CD4-positive, alpha-beta T cell treated with Interleukin-17A for 1 hour (primary cell): ENCODE measurements around the gene DOCK3.
"Not testable (repeated sequence)": the region's sequence is repeated elsewhere in the genome, so short reads cannot be mapped to it uniquely, and the experiment has no call there.

ENCODE experiments used
- DNase-seq: peaks from one replicate; pipeline ENCODE4 v3.0.0-alpha.2; 2020

DOCK3 gene

DNA sequence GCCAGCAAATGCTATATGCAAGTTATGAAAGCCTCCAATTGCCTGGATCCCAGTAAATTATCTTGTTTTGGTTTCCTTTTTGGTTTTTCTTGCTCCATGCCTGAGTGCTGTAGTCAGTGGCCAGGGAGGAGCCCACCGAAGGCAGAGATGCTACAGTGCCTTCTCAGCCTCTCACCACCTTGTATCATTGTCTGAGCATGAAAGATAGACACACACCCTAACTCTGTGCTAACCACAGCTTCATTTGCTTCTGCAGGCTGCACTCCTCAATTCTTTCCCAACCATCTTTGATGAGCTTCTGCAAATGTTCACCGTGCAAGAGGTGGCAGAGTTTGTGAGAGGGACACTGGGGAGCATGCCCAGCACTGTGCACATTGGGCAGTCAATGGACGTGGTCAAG is 595.8 kb downstream of the DOCK3 start:
- DNase-seq = no peak

GRCh38 chr3:51271172-51271571 is 596.4 kb downstream of the DOCK3 start:
- peak; percentile 18 for DNase-seq

- DNase-seq = no peak
Observed at GRCh38 chr3:51274052-51274451, 599.3 kb downstream of the DOCK3 start.

- DNase-seq = no peak
Observed at GRCh38 chr3:51275111-51275805, 600.5 kb downstream of the DOCK3 start.

- peak; percentile 10 for DNase-seq
Observed at GRCh38 chr3:51276046-51276445, 601.3 kb downstream of the DOCK3 start.

DNA sequence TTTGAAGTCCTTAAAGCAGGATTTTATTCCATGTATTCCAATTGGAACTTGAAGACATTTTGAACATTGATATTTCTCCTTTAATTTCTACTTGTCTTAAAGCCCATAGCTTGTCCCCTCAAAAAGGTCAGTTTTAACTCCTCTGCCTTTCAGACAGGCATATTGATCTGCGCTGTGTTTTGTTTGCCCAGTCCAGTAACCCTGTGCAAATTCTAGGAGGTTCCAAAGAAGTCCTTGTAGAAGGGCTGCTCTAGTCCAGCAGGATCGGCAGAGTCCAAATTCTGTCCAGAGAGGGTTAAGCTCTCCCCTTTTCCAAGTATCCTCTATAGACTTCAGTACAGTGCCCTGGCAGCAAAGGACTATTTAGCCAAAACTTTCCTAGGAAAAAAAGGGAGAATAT is 604.7 kb downstream of the DOCK3 start:
- no peak for DNase-seq

DNA sequence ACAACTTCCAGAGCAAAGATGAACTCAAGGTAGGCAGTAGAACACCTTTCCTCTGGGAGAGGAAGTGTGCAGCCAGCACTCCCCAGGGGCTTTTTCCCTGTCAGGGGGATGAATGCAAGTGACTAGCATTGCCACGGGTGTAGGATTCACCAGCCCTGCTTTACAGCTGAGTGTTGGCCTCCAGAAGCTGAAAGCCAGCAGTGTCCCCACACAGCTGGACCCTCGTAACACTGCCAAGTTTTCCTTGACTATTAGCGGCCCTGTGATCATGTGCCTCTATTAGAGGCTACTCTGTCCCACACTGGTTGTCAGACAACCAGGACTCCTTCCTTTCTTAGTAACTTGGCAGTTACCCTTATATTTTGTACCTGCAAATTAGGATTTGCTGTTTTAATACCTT is 605.4 kb downstream of the DOCK3 start:
- DNase-seq = no peak

DNA sequence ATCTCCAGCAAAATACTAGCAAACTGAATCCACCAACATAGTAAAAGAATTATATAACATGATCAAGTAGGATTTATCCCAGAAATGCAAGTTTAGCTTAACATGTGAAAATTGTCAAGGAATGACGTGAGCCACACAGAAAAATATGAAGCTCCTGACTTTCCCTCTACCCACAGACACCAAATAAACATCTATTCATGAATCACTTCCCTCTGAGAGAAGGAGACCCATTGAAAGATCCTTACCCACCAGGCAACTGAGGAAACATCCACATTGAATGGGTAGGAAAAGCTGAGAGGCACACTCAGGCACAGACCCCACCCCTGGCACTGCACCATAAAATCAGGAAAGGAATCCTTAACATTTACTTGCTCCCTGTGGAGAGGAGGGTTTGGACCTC is 608.2 kb downstream of the DOCK3 start:
- no peak for DNase-seq

DNA sequence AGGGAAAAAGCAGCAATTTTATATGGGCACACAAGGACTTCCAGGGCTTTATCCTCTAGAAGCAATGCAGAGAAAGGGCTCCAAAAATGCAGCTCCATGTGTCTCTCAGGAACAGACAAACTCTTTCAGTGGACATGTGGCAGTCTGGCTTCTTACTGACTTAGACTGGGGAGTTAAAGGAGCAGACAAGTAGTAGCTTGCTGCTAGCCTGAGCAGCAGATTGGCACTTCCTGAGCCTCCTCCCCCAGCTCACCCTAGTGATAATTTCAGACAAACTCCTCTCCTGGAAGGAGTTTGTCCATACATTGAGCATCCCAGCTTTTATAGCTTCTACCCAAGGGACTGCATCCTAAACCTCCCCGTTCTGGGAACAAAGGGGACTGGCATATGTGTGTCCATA is 608.7 kb downstream of the DOCK3 start:
- no peak for DNase-seq

GRCh38 chr3:51295625-51296024 is 620.9 kb downstream of the DOCK3 start:
- no peak for DNase-seq

DNA sequence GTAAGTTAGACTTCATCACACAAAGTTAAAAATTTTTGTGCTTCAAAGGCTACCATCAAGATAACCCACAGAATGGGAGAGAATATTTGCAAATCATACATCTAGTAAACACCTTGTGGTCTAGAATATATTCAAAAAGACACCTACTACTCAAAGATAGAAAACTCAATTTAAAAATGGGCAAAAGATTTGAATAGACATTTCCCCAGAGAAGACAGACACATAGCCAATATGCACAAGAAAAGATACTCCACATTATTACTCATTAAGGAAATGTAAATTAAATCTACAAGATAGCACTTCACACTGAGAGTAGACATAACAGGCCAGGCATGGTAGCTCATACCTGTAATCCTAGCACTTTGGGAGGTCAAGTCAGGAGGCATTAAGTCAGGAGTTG is 622.6 kb downstream of the DOCK3 start:
- no peak for DNase-seq

GRCh38 chr3:51304230-51304629 is 629.5 kb downstream of the DOCK3 start:
- DNase-seq = no peak

GRCh38 chr3:51306093-51306492 is 631.4 kb downstream of the DOCK3 start:
- no peak for DNase-seq

DNA sequence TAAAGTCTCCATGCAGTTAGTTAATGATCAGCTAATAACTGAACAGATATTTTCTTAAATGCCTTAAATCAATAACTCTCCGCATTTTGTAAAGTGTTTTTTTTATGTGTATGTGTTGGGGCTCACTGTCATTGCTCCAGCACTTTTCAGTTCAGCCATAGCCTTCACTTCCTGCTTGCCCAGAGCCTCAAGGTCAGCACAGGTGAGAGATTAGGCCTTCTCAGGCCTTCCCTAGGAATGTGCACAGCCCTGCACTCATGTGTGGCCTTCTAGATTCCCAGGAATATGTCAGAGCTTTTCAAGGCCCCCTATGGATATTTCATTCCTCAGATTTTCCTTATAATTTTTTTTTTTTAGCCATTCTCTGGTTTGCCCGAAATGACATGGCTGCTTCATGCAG is 632.7 kb downstream of the DOCK3 start:
- no peak for DNase-seq

DNA sequence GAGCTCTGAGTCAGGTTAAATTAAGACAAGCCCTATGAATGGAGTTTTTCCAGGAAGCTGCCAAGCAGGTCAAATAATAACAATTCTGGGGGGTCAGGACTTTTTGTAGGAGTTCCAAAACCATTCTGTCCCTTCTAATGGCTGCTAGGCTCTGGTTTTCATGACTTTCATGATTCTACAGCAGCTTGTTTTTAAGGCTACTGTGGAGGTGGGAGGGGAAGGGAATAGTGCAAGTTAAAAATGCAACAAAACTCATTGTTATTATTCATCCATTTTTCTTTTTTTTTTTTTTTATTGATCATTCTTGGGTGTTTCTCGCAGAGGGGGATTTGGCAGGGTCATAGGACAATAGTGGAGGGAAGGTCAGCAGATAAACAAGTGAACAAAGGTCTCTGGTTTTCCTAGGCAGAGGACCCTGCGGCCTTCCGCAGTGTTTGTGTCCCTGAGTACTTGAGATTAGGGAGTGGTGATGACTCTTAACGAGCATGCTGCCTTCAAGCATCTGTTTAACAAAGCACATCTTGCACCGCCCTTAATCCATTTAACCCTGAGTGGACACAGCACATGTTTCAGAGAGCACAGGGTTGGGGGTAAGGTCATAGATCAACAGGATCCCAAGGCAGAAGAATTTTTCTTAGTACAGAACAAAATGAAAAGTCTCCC is 633.3 kb downstream of the DOCK3 start:
- not testable (repeated sequence) for DNase-seq

GRCh38 chr3:51311055-51311454 is 636.3 kb downstream of the DOCK3 start:
- peak; percentile 45 for DNase-seq

- no peak for DNase-seq
Observed at GRCh38 chr3:51328206-51328605, 653.5 kb downstream of the DOCK3 start.

- no peak for DNase-seq
Observed at GRCh38 chr3:51330046-51330445, 655.3 kb downstream of the DOCK3 start.

DNA sequence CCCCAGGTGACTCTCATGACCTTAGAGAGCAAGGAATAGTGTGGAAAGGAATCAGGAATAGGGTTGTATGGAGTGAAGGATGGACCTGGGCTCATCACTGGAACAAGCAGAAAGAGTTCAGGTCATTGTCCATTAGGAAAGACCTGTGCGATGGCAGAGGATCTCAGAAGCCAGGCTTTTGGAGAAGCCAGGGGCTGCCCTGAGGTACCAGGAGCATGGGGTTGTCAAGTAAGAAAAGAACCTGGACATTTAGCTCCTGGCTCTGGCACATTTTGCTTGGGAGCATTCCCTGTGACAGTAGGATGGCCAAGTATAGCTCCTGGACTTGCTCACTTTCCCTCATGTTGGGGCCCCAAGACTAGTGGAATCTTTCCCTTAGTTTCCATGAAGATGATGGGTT is 657.4 kb downstream of the DOCK3 start:
- no peak for DNase-seq

DNA sequence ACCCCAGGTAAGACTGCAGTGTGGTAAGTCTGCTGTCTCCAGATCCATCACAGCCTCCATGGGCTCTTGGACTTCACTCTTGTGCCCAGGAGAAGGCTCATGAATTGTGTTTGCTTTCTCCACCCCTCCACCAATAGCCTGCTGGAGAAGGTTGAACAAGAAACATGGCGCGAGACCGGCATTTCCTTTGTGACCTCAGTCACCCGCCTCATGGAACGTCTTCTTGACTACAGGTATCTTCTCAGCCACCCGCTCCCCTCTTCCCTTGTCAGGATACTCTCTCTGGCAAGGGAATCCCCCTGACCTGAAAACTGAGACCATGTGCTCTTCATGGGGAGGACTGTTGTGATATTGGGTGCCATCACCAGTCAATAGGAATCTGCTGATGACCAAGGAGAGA is 658.3 kb downstream of the DOCK3 start:
- no peak for DNase-seq

DNA sequence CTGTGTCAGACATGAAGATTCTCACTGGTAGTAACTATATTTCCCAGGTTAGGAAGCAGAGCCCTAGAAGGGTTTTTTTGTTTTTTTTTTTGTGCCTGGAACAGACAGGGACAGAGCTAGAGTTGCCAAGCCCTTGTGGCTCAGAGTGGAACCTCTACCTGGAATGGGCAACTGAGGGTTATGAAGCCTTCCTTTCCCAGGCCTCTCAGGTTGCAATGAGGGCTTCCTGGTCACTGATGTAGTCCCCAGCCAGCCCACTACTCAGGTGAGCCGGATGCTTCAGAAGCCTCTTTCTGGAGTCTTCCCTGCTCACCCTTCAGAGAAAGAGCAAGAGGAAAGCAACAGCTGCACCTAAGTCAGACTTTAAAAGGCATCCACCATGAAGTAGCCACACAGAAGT is 661.5 kb downstream of the DOCK3 start:
- no peak for DNase-seq

DNA sequence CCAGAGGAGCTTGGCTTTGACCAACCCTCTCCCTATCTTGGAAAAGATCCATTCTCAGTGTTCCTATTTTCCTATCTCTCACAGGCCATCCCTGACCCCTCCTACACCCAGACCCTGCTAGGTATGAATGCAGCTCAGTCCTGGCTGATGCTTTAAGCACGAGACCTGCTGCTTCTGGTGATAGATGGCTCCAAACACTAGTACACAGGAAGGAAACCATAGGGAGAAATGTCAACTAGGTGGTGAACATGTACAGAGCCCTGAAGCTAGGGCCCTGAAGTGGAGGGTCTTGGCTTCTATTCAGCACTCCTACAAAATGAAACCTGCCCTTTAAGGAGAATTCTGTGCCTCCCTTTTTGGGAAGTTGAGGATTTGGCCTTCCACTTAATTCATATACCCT is 662.9 kb downstream of the DOCK3 start:
- no peak for DNase-seq

DNA sequence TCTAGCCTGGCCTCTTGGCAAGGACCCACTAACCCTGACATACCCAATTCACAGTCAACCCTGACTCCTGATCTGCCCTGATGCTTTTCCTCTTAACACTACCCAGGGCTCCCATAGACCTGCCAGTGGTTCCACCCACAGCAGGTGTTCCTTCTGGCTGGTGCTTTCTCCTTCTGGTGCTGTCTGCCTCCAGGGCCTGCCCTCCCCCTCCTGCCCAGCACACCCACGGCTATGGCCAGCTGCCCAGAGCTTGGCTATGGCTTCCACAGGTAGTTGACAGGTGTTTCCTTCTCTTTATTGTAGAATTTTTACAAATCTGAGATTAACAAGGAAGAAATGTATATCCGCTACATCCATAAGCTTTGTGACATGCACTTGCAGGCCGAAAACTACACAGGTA is 663.9 kb downstream of the DOCK3 start:
- DNase-seq = no peak

DNA sequence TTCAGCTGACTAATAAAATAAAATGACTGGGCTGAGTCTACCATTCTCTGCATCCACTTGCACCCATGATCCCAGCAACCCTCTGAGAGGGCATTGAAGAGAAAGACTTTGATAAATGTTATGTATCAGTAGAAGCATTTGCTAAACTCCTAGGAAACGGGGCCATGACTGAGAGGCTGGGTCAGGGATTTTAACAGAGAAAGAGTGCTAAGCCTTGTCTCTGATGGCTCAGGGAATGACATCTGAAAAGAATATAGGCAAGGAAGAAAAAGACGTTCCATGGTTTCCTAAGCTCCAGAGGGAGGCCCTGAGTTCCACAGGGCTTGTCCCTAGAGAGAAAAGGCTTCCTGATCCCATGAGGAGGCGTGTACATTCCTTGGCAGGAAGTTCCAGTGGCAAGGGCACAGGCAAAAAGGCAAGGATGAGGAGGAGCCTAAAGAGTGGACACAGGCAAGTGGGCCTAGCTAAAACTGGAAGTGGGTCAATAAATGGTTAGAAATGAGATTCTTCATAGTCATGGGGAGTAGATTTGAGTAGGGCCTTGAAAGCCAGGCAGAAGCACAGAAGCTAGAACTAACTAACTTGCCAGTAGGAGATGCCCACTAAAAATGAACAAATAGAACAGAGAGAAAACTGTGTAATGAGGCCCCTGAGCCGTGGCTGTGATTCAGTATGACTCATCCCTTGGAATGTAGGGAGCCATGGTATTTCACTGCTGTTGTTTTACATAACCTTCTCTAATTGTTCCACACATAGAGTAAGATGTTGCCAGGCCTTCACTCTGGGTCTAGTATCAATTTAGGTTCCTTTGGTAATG is 665.5 kb downstream of the DOCK3 start:
- no peak for DNase-seq
